Limb (tissue), 2 donors: ENCODE results near the gene MPC2.
A peak's percentile ranks its signal among the peaks of the same experiment; 100 is the strongest.
"Not testable (repeated sequence)": the region's sequence is repeated elsewhere in the genome, so short reads cannot be mapped to it uniquely, and the experiment has no call there.

Experiments used
- DNase-seq, 2 donors: peaks; one replicate each; pipeline ENCODE4 v3.0.0-alpha.2; 2016; ENCODE audit errors: extremely low spot score in 2 of 2

MPC2 gene

DNA sequence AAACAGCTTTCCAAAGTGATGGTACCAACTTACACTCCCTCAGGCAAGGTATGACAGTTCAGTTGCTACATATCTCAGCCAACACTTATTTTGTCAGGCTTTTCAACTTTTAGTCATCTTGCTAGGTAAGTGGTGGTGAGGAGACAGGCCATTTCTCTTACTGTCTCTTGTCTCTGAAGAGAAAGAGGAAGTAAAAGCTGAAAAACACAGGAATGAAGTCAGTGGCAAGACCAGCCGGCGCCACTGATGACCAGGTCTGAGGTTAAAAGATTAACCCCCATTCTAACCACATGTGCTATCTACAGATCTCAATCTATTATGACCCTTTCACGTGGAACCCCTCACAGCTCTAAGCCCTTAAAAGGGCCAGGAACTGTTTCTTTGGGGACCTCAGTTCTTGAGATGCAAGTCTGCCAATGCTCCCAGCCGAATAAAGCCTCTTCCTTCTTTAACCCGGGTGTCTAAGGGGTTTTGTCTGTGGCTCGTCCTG is 27.1 kb downstream of the MPC2 start:
- DNase-seq: no peak

DNA sequence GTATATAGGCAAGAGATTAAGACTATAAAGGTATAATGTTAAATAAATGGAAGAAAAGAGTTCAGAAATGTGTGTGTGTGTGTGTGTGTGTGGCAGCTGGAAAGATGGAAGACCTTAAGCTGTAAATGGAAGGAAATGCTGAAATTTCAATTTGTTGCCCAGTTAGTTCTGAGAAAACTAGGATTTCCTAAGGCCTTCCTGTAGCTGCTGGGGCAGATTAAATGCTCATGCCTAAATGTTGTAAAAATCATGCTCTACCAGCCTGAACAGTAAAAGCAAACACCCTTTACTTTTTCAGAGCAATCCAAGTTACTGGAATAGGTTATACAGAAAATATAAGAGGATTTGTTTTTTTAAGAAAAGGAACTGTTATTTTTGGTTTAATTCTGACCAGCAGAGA is 31.2 kb downstream of the MPC2 start:
- no peak for DNase-seq

DNA sequence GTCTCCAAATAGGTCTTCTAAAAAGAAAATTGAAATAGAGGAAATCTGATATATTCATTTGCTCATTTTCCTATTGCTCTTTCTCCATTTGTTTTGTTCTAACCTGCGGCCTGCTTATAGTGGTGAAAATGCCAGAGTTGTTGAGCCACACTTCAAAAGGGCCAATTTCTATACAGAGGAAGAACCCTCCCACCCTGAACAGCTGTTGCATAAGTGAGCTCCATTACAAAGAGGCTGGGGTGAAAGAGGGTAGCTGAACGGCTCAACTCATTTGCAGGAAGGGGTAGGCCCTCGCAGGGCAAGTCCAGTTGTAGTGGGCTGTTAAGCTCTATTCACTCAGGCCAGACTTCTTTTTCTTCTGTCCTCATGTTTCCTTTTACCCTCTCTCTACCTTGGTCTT is 31.7 kb downstream of the MPC2 start:
- DNase-seq: peak in 1 of 2 donors; percentile 18

DNA sequence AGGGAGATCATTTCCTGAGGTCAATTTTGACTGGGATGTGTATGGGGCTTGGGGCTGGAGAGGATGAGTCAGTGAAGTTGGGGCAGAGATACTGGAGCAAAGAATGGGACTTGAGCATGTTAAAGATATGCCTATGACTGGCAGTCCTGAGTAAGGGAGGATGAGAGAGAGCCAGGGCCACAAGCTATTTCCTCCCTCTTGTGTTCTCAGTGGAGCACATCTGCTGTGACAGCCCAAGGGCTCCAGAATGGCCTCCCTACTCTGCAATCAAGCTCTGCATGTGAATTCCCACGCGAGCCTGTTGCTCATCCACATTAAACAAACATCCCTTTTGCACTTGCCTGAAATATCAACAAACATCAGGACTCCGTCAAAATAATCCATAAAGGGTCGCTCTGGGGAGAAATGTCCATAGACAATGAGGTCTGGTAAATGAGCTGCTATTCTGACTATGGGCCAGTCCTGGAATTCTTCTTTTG is 32.2 kb downstream of the MPC2 start:
- DNase-seq: no peak

DNA sequence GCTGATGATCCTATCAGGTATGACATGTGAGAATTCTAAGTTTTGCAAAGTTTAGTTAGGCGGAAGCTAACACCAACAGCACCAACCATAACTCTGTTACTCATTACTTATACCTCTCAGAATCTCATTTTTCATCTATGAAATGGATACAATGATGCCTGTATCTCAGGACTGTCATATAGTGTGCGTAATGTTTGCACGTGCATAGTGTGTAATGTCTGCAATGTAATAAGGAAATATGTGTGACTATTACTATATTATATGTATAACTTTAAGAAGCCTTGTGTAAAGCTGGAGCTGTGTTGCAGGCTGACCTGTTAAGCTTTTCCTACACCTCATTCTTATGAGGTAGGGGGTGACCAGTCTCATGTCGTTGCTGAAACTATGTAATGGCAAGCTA is 36.0 kb downstream of the MPC2 start:
- DNase-seq: no peak

DNA sequence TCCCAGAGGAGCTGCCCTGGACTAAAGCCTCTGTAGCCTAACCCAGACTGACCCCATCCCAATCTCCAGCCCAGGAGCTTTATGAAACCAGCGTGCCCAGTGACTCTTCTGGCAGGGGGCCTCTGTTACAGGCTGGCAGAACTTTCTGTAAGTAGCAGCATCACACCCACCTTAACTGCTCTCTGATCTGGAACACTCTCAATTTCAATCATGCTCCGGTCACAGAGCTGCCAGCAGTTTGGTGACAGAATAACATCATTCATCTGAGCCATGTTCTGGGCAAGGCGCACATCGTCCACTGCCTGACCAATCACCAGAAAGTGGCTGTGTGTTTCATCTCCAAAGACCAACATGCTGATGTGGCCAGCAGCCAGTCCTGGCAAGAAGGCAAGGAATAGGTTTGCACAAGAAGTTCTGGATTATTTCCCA is 37.6 kb downstream of the MPC2 start:
- DNase-seq: no peak

DNA sequence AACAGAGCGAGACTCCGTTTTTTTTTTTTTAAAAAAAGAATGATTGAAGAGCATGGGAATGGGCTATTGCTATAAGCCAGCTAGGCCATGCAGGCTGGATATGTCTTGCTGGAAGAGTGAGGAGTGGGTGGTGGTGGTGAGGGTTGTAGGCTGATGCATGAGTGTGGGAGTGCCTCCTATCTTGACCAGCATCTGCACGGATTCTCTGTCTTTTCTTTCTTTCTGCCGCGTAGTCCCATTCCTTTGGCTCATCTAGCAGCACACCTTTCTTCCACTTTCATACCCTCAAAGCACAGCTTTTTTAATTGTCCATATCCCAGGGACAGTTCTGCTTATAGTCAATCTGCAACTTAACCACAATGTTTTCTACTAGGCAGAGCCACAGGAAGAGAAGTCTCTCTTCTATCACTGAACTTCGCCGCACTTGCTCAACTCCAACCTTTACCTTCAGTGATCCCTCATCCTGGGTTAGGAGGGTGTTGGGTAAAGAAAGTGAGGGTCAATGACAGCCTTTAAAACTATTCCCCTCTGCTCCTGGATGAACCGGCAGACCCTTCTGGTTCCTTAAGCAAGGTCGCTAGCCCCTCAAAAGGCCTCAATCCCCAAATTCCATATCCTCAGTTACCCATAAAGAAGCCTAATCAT is 38.2 kb downstream of the MPC2 start:
- no peak for DNase-seq

DNA sequence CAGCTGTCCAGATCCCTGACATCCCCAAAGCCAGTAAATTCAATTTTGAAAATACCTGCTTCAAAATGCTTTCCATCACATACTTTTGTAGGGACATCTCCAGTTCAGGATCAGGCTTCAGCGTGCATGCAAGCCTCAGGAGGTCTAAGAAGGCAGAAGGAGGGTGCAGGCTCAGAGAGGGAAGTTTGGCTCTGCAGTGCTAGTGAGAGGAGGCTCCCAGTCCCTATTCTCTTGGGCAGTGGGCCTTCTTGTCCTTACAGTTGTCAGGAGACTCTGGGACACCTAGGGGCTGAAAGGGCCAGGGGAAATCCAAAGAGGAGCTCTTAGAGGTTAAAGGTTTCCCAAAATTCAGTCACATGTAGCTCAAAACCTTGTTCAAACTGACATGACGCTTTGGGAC is 43.1 kb downstream of the MPC2 start:
- no peak for DNase-seq

DNA sequence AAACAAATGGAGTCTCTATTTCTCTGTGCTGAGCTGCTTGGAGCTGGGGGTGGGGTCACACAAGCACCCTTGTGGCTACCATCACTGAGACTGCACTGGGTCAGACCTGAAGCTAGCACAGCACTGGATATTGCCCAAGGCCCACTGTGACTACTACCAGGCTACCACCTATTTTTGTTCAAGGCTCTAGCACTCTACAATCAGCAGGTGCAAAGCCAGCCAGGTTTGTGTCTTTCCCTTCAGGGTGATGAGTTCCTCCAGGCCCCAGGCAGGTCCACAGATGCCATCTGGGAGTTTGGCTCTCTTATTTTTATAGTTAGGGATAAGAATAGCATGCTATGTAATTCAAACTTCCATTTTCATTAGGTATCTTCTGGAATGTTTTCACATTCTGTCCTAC is 46.5 kb downstream of the MPC2 start:
- DNase-seq: no peak

DNA sequence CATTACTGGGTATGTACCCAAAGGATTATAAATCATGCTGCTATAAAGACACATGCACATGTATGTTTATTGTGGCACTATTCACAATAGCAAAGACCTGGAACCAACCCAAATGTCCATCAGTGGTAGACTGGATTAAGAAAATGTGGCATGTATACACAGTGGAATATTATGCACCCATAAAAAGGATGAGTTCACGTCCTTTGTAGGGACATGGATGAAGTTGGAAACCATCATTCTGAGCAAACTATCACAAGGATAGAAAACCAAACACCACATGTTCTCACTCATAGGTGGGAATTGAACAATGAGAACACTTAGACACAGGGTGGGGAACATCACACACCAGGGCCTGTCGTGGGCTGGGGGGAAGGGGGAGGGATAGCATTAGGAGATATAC is 49.7 kb downstream of the MPC2 start:
- not testable (repeated sequence) for DNase-seq

DNA sequence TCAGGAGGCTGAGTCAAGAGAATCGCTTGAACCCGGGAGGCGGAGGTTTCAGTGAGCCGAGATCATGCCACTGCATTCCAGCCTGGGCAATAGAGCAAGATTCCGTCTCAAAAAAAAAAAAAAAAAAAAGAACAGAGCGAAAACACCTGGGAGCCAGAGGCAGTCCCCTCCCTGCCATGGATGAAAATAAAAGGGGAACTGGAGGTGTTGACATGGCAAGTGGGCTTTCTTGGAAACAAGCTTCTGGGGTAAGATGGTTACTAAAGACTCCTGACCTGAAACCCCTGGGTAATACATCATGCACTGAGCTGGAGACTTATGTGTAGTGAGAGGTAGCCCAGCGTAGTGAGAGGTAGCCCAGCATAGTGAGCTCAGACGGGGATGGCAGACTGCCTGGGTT is 54.5 kb downstream of the MPC2 start:
- no peak for DNase-seq

DNA sequence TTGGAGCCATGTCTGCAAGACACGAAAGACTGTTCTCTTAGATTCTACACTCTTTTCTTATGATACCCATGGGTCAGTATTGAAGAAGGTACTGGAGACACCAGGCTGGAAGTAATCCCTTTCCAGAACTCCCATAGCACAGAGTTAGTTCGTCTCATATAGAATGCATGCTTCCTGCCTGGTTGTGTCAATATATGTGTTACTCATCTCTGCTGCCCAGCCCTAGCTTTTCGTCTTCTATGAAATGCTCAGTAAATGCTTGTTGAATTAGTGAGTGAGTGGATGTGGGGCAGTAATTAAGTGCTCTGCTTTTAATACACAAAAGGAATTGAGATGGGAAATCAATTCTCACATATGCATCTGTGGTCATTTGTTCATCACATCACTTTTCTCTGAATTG is 55.1 kb downstream of the MPC2 start:
- DNase-seq: no peak

DNA sequence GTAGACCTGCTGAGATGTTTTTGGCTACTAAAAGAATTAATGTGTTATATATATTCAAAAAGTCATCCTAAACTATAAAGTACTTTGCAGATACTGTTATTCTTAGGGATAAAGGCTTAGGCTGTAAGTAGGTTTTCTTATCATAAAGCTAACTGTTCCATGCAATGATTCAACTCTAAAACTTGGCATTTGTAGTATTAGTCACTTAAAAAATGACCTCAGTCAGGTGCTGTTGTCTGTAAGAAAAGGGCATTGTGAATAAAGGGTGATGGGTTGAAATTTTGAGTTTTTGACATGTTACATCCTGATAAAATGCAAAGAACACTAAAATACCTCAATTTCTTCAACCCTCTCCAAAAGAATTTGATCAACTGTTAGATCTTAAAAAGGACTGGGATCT is 55.8 kb downstream of the MPC2 start:
- DNase-seq: no peak

DNA sequence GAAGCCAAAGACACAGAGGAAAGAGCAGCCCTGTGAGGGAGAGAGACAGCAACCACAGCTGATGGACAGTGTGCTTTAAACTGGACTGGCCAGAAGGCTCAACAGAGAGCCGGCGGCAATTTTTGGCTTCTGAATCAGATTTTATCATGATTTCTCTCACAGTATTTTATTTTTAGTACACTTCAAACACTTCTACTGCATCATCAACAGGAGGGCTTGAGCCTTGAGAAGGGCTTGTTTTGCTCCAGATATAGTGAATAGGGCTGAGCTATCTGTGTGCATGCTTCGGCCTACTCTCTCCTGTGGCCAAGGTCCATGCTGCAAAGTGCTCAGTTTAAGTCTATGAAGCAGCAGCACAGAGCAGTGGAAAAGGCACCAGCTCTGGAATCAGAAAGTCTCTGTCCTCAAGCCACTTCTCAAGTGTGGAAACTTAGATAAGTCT is 56.3 kb downstream of the MPC2 start:
- DNase-seq: no peak

DNA sequence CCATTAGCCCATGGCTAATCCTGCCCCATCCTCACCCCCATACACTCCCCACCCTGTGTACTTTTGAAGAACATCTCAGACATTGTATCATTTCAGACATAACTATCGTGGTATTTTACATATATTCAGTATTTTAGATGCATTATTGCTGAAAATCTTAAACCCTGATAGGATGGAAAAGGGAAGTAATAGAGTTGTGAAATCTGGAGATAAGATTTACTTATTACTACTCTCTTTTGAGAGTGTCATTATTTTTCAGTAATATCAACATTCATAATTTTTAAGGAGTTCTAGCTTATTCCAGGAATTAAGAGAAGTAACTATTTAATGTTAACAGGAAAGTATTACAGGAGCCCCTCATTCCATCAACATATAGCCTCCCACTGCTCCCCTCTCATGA is 57.4 kb downstream of the MPC2 start:
- DNase-seq: no peak

DNA sequence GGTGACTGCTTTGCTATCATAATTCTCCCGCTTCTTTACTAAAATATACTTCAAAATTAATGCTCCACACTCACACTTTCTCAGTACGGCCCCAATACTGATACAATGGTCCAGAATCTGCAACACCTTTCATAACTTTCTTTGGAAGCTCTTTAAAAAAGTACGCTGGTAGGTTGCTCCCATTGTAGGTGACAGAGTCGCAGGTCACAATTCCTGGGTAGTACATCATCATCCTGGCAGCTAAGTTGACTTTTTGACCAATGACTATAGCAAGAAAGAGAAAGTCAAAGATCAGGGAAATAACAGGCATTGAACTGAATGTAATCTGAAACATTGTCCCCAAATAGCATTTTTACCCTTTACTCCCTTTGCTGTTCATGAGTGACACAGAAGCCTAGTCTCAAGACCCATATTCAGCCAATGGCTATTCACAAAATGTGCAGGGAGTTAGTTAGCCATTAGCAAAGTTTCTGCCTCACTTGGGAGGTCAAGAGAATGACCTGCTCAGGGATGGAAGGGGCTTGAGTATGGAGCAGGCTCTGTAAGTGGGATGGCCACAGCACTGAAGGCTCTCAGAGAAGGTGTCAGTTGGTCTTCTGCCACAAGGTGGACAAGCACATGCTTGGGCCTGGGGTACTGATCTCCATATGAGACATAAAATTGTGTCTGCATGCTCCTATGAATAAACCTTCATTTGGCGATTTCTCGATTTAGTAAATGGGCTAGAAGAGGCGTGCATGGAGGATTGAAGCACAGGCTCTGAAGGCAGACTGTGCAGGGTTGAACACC is 58.3 kb downstream of the MPC2 start:
- no peak for DNase-seq

DNA sequence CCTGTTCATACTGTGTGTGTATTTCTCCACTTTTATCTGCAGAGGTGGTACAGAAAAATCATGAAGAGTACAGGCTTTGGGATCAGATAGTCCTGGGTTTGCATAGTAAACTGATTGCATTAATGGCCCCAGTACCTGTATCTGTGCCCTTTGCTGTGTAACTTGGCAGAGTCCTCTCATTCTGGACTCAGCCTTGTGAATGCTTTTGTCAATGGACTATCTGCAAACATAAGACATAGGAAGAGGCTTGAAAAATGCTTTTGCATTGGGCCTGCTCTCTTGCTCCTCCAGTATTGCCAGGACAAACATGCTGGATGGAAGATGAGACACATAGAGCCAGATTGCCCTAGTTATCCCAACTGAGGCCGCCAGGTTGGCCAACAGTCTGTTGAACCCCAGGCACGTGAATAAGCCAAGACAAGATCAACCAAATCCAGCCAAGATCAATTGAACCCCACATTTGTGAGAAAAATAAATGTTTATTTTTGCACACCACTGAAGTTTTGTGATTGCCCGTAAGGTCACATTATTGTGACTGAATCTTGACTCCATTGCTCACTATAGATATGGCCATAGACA is 60.2 kb downstream of the MPC2 start:
- no peak for DNase-seq

DNA sequence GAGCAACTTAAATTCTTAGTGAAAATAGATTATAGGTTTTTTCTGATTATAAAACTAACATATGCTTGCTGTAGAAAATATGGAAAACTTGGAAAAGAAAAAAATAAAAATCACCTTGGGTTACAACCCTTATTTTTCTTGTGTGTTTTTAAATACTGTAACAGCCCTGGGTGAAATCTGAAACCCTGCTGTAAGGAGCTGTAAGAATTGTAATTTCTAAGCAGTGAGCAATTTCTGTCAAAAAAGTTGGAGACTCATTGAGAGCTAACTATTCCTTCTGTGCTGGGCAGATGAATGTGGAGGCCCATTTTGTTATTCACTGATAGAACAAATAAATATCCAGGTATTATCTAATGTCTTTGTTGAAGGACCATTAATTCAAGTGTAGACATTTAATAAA is 65.5 kb downstream of the MPC2 start:
- no peak for DNase-seq

DNA sequence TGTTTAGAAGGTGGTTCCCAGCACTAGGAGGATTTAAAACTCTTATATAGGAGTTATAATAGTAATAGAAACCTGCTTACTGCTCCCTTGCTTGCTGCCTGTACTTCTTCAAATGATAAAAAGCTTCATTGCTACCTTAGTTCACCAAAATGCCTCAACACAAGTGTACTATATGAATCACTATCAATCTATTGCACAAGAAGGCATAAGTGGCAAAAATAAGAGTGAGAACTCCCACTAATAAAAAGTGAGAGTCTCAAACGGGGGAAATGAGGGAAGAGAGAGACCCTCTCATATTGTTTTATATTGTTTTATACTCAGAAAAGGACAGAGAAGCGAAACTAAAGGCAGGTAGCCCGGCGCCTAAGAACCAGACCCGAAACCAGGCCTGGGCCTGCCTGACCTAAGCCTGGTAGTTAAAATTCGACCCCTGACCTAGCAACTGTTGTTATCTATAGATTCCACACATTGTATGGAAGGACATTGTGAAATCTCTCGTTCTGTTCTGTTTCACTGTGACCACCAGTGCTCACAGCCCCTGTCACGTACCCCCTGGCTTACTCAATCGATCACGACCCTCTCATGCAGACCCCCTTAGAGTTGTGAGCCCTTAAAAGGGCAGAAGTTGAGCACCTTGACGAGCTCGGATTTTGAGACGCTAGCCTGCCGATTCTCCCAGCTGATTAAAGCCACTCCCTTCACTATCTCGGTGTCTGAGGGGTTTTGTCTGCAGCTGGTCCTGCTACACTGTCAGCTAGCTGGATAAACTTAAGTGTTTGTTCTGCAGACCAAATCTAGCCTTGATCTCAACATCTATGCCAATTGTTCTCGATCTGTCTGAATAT is 67.5 kb downstream of the MPC2 start:
- not testable (repeated sequence) for DNase-seq

DNA sequence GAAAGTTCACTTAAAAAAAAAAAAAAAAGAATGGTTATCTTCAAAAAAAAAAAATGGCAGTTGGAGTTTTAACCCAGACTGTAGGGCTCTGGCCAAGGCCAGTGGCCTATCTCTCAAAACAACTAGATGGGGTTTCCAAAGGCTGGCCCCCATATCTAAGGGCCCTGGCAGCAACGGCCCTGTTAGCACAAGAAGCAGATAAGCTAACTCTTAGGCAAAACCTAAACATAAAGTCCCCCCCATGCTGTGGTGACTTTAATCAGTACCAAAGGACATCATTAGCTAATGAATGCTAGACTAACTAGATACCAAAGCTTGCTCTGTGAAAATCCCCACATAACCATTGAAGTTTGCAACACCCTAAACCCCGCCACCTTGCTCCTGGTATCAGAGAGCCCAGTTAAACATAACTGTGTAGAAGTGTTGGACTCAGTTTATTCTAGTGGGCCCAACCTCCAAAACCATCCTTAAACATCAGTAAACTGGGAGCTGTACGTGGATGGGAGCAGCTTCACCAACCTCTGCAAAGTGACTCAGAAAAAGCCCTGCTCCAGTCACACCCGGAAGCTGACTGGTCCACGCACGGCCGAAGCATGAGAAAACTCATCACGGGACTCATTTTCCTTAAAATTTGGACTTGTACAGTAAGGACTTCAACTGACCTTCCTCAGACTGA is 70.0 kb downstream of the MPC2 start:
- not testable (repeated sequence) for DNase-seq
